GM12891 (cell line): ENCODE measurements around the gene CC2D1B. TPM values are rescaled to one million over a fixed set of nuclear protein-coding genes. Genes with fewer than 3 reads are reported as not detected.

ENCODE experiments used
- DNase-seq: peaks from one replicate; pipeline ENCODE4 v3.0.0; 2011; ENCODE audit warnings: low spot score; ENCODE audit not compliant: insufficient read length
- FAIRE-seq: peaks from 2 replicates; lab custom pipeline; 2011; peaks lifted over from hg19 to GRCh38; lab: Jason Lieb, UNC
- PAX5 ChIP-seq: IDR thresholded peaks from 2 replicates; pipeline ENCODE4 v1.6.1; 2011; ENCODE audit warnings: low read length, moderate library complexity, mild to moderate bottlenecking; ENCODE audit not compliant: insufficient read depth, severe bottlenecking
- POLR2A ChIP-seq: IDR thresholded peaks from 2 replicates; pipeline ENCODE4 v1.6.1; 2011; ENCODE audit warnings: low read depth, low read length, control low read depth
- POLR2AphosphoS5 ChIP-seq: IDR thresholded peaks from 2 replicates; pipeline ENCODE4 v1.6.1; 2011; ENCODE audit warnings: low read depth, low read length, control low read depth
- POU2F2 ChIP-seq: IDR thresholded peaks from 2 replicates; pipeline ENCODE4 v1.6.1; 2011; ENCODE audit warnings: low read depth, mild to moderate bottlenecking, control low read depth, low read length, moderate library complexity
- SPI1 ChIP-seq: IDR thresholded peaks from 2 replicates; pipeline ENCODE4 v1.6.1; 2011; ENCODE audit warnings: low read depth, low read length, control low read depth
- TAF1 ChIP-seq: IDR thresholded peaks from 2 replicates; pipeline ENCODE4 v1.6.1; 2011; ENCODE audit warnings: low read depth, low read length, control low read depth
- polyA plus RNA-seq: library from polyadenylated mRNA; unstranded; fragments of >200 nt; gene quantifications from one replicate; pipeline ENCODE4 v1.2.1, GENCODE V29; 2012; ENCODE audit warnings: low read depth, missing spikeins, inconsistent platforms; ENCODE audit not compliant: missing spikeins

Gene CC2D1B, protein sequence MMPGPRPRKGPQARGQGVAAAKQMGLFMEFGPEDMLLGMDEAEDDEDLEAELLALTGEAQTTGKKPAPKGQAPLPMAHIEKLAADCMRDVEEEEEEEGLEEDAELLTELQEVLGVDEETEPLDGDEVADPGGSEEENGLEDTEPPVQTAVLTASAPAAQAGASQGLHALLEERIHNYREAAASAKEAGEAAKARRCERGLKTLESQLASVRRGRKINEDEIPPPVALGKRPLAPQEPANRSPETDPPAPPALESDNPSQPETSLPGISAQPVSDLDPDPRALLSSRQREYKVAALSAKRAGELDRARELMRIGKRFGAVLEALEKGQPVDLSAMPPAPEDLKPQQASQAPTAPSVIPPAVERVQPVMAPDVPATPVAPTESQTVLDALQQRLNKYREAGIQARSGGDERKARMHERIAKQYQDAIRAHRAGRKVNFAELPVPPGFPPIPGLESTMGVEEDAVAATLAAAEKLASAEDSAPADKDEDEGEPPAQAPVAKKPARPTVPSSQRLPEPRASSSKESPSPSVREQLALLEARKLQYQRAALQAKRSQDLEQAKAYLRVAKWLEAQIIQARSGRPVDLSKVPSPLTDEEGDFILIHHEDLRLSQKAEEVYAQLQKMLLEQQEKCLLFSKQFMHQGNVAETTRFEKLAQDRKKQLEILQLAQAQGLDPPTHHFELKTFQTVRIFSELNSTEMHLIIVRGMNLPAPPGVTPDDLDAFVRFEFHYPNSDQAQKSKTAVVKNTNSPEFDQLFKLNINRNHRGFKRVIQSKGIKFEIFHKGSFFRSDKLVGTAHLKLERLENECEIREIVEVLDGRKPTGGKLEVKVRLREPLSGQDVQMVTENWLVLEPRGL
- polyA plus RNA-seq = 16.2 TPM

GRCh38 chr1:52365746-52366516, at the start of gene CC2D1B:
Gene CC2D1B, minus strand, starts transcription at chr1:52366205. Its CDS starts 1,585 bp downstream, at chr1:52364620.
- DNase-seq (peak; percentile 97), FAIRE-seq (peak; percentile 99)
- no peak for TF ChIP-seq PAX5
- TF ChIP-seq TAF1 = peak; percentile 64
- peak; percentile 93 for TF ChIP-seq POLR2A
- TF ChIP-seq SPI1 = peak; percentile 11; the same call in 1 of the 2 replicates
- 0 out of 2 replicates have a peak, but pooled peaks have one; percentile 19 for TF ChIP-seq POU2F2
- TF ChIP-seq POLR2AphosphoS5 = peak; percentile 85

DNA sequence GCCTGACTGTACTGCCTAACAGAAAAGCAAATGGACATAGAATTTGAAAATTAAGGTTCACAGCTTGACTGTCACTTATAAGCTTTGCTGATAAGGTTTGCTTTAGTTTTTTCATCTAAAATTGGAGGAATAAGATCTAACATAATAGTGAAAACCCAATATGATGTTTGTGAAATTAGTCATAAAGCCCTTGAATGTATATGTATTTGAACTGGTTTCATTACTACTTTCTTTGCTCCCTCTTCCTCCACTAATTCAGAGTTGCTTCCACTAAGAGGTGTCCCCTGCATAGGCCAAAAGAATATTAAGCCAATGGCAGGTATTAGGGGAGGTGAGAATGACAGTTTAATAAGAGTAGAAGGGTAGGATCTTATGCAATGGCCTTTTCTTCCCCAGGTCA, 48.9 kb upstream of the CC2D1B start:
- no peak for TF ChIP-seq POLR2AphosphoS5
- no peak for TF ChIP-seq SPI1
- no peak for TF ChIP-seq PAX5
- TF ChIP-seq POU2F2 = no peak
- no peak for TF ChIP-seq POLR2A
- TF ChIP-seq TAF1 = no peak
- DNase-seq = no peak
- no peak for FAIRE-seq

- no peak for FAIRE-seq
- no peak for TF ChIP-seq POLR2A
- no peak for TF ChIP-seq SPI1
- TF ChIP-seq POLR2AphosphoS5 = no peak
- TF ChIP-seq TAF1 = no peak
- no peak for TF ChIP-seq PAX5
- no peak for TF ChIP-seq POU2F2
- no peak for DNase-seq
Measured at GRCh38 chr1:52413410-52413989, 47.5 kb upstream of the CC2D1B start.

DNA sequence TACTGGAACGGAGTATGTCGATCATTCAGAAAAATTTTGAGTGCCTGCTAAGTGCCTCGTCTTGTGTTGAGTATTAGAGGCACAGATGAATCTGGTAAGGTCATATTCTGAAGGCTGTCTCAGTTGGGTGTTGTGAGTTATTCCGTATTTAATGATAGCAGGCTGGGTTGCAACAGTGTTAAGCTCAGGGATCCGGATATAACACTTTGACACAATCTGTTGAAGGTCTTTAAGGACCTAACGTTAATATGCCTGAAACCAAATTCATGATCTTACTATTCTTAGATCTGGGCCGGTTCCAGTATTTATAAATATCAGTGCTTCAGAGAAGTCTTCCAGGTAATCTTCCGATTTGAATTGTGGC, 39.0 kb upstream of the CC2D1B start:
- DNase-seq (no peak), FAIRE-seq (peak; percentile 5)
- no peak for TF ChIP-seq POLR2A
- TF ChIP-seq POU2F2 = no peak

- DNase-seq (peak; percentile 73), FAIRE-seq (peak; percentile 98)
- TF ChIP-seq POU2F2 (peak; percentile 25; the same call in 1 of the 2 replicates), PAX5 (no peak), SPI1 (no peak), TAF1 (peak; percentile 66), POLR2A (peak; percentile 94), POLR2AphosphoS5 (peak; percentile 95)
Measured at GRCh38 chr1:52404116-52404974, 38.3 kb upstream of the CC2D1B start, which contains the start of the genes ORC1 and PRPF38A. Gene ORC1, minus strand, starts transcription at chr1:52404423. Its CDS starts 2,200 bp downstream, at chr1:52402223. Gene PRPF38A, plus strand, starts transcription at chr1:52404602. Its CDS starts 148 bp downstream, at chr1:52404750.

GRCh38 chr1:52403566-52404115, 37.6 kb upstream of the CC2D1B start:
- DNase-seq (peak; percentile 36), FAIRE-seq (peak; percentile 62)
- TF ChIP-seq POU2F2 (no peak), POLR2A (no peak), POLR2AphosphoS5 (no peak), TAF1 (no peak), PAX5 (no peak), SPI1 (no peak)

- FAIRE-seq (no peak), DNase-seq (no peak)
- TF ChIP-seq POU2F2 (no peak), SPI1 (no peak), POLR2AphosphoS5 (no peak), PAX5 (no peak), POLR2A (no peak), TAF1 (no peak)
Measured at GRCh38 chr1:52402860-52403240, 36.8 kb upstream of the CC2D1B start.
